ENCODE data around the gene ABHD12B. TPM values are rescaled to one million over a fixed set of nuclear protein-coding genes. Genes with fewer than 3 reads are reported as not detected.

ABHD12B gene
- total RNA-seq, 1 donor from 2014 or later, result not detected

GRCh38 chr14:50944647-50945413 is 73.0 kb downstream of the ABHD12B start:
- Histone ChIP-seq H3K4me3 (peak overlapping the region; percentile 89), H3K9me3 (replicated peaks) (peaks cover 8% of the 10 kb centered on the region), H3K36me3 (no peaks in the 10 kb centered on the region), H3K27ac (replicated peaks) (peak overlapping the region; percentile 83), H3K4me1 (peaks cover 22% of the 10 kb centered on the region), H3K27me3 (ENCODE audit: low read depth) (peaks cover 6% of the 10 kb centered on the region)
- peak; percentile 52 for DNase-seq
- TF ChIP-seq, protein P1, sequence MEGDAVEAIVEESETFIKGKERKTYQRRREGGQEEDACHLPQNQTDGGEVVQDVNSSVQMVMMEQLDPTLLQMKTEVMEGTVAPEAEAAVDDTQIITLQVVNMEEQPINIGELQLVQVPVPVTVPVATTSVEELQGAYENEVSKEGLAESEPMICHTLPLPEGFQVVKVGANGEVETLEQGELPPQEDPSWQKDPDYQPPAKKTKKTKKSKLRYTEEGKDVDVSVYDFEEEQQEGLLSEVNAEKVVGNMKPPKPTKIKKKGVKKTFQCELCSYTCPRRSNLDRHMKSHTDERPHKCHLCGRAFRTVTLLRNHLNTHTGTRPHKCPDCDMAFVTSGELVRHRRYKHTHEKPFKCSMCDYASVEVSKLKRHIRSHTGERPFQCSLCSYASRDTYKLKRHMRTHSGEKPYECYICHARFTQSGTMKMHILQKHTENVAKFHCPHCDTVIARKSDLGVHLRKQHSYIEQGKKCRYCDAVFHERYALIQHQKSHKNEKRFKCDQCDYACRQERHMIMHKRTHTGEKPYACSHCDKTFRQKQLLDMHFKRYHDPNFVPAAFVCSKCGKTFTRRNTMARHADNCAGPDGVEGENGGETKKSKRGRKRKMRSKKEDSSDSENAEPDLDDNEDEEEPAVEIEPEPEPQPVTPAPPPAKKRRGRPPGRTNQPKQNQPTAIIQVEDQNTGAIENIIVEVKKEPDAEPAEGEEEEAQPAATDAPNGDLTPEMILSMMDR (IDR thresholded peaks at IDR 0.05; ENCODE audit: borderline replicate concordance), result no peak
- intact Hi-C loops (cut with micrococcal nuclease), result no loop called here

- Histone ChIP-seq H3K9me3 (replicated peaks) (peaks cover 8% of the 10 kb centered on the region), H3K4me1 (peaks cover 22% of the 10 kb centered on the region), H3K27ac (replicated peaks) (no peak overlapping the region), H3K36me3 (no peaks in the 10 kb centered on the region), H3K27me3 (ENCODE audit: low read depth) (peaks cover 6% of the 10 kb centered on the region), H3K4me3 (no peak overlapping the region)
- intact Hi-C loops (cut with micrococcal nuclease), result no loop called here
- TF ChIP-seq, protein P1 (IDR thresholded peaks at IDR 0.05; ENCODE audit: borderline replicate concordance), result no peak
- no peak for DNase-seq
Observed at GRCh38 chr14:50946234-50946935, 74.5 kb downstream of the ABHD12B start.

GRCh38 chr14:50947446-50947845 is 75.6 kb downstream of the ABHD12B start:
- no peak overlapping the region for H3K4me3 ChIP-seq
- TF ChIP-seq, protein P1 (IDR thresholded peaks at IDR 0.05; ENCODE audit: borderline replicate concordance), result no peak
- DNase-seq, result no peak
- peaks cover 6% of the 10 kb centered on the region for H3K27me3 ChIP-seq (ENCODE audit: low read depth)
- intact Hi-C loops (cut with micrococcal nuclease), result no loop called here
- no peaks in the 10 kb centered on the region for H3K36me3 ChIP-seq
- peaks cover 22% of the 10 kb centered on the region for H3K4me1 ChIP-seq
- peaks cover 8% of the 10 kb centered on the region for H3K9me3 ChIP-seq (replicated peaks)
- H3K27ac ChIP-seq (replicated peaks), result no peak overlapping the region

DNA sequence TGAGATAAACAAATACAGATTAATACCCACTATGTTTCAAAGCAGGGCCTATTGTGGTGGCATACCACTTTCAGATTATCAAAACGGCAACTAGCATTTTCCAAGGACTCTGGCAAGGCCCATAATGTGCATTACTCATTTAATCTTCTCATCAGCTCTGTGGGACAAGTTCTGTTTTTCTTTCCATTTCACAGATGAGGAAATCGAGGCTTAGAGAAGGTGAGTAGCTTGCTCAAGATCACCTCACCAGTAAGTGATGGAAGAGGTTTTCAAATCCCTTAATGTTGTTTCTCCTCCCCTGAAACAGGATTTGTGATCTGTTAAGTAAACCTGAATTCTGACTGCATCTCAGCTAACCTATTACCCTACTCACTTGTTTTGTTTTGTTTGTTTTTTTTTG is 76.4 kb downstream of the ABHD12B start:
- Histone ChIP-seq H3K27ac (replicated peaks) (no peak overlapping the region), H3K36me3 (no peaks in the 10 kb centered on the region), H3K9me3 (replicated peaks) (peaks cover 8% of the 10 kb centered on the region), H3K4me1 (peaks cover 20% of the 10 kb centered on the region), H3K27me3 (ENCODE audit: low read depth) (peaks cover 3% of the 10 kb centered on the region), H3K4me3 (no peak overlapping the region)
- intact Hi-C loops (cut with micrococcal nuclease), result no loop called here
- DNase-seq, result no peak
- TF ChIP-seq, protein P1 (IDR thresholded peaks at IDR 0.05; ENCODE audit: borderline replicate concordance), result no peak

DNA sequence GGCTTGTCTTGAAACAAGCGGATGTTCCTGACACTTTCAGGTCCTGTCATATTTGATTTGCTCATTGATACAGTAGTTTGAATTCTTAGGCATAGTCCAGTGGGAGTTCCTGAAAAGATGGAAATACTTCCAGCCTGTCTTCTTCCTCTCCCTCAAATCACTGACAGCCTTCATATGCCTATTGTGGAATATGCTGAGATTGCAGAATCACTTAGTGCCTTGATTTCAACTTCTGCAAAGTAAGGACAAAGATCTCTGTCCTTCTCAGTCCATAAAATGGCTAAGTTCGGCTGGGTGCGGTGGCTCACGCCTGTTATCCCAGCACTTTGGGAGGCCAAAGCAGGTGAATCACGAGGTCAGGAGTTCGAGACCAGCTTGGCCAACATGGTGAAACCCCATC is 79.2 kb downstream of the ABHD12B start:
- Histone ChIP-seq H3K27ac (replicated peaks) (no peak overlapping the region), H3K9me3 (replicated peaks) (peaks cover 8% of the 10 kb centered on the region), H3K4me3 (no peak overlapping the region), H3K36me3 (no peaks in the 10 kb centered on the region), H3K4me1 (peaks cover 11% of the 10 kb centered on the region), H3K27me3 (ENCODE audit: low read depth) (no peaks in the 10 kb centered on the region)
- no peak for DNase-seq
- intact Hi-C loops (cut with micrococcal nuclease), result loop anchor here (5.0 kb wide), 1 partner anchor 276 kb away; no protein-coding TSS in a partner anchor
- TF ChIP-seq, protein P1 (IDR thresholded peaks at IDR 0.05; ENCODE audit: borderline replicate concordance), result no peak

Measured in left ventricle myocardium inferior (tissue), 1 donor.